Measurements from ENCODE around the gene TPSD1. TPM values are rescaled to one million over a fixed set of nuclear protein-coding genes. Genes with fewer than 3 reads are reported as not detected.
"Not testable (repeated sequence)": the region's sequence is repeated elsewhere in the genome, so short reads cannot be mapped to it uniquely, and the experiment has no call there.

The TPSD1 gene
- total RNA-seq, 1 donor from 2014 or later: not detected

- no peak for DNase-seq (ENCODE audit: low read depth)
- no peak overlapping the region for H3K4me3 ChIP-seq (ENCODE audit: low read depth, low read length)
- TF ChIP-seq CTCF (conservative IDR thresholded peaks at IDR 0.05; ENCODE audit: low read depth, low read length): no peak
Observed at GRCh38 chr16:1245452-1246020, 10.3 kb upstream of the TPSD1 start.

GRCh38 chr16:1247903-1248537, 7.8 kb upstream of the TPSD1 start:
- not testable (repeated sequence) for DNase-seq (ENCODE audit: low read depth); H3K4me3 ChIP-seq (ENCODE audit: low read depth, low read length)

GRCh38 chr16:1249031-1249755, 6.7 kb upstream of the TPSD1 start:
- not testable (repeated sequence) for H3K4me3 ChIP-seq (ENCODE audit: low read depth, low read length); DNase-seq (ENCODE audit: low read depth)

DNA sequence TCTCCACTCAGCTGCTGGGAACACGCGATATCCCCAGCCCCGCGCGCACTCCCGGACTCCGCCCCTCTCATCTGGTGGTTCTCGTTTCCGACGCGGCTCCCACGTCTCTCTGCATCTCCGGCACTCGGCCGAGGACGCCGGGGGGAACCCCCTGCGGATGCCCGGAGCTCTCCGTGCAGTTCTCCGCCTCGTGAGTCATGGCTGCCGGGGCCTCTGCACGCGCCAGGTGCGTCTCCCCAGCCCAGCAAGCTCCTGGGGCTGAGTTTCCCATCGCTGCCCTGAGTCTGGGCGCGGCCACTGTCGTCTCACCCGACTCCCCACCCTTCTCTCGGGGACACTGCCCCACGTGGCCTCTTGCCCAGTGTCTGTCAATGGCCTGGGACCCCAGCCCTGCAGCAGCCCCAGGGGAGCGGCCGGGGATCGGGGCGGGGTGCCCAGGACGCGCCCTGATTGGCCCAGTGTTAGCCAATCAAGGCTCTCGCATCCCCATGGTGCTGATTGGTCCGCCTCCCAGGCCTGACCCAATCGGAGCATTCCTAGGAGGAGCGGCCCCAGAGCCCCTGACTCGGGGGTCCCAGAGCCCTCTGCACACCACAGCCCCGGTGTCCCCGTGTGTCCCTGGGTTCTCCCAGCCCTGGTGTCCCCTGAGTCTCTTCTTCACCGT, 2.0 kb upstream of the TPSD1 start:
- H3K4me3 ChIP-seq (ENCODE audit: low read depth, low read length); DNase-seq (ENCODE audit: low read depth): not testable (repeated sequence)

DNA sequence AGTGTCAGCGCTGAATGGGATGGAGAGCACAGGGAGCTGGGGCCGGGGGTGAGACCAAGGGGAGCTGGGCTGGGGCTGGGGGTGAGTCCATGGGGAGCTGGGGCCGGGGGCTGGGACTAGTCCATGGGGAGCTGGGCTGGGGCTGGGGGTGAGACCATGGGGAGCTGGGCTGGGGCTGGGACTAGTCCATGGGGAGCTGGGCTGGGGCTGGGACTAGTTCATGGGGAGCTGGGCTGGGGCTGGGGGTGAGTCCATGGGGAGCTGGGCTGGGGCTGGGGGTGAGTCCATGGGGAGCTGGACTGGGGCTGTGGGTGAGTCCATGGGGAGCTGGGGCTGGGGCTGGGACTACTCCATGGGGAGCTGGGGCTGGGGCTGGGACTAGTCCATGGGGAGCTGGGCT, 1.0 kb upstream of the TPSD1 start:
- DNase-seq (ENCODE audit: low read depth); H3K4me3 ChIP-seq (ENCODE audit: low read depth, low read length): not testable (repeated sequence)

- H3K4me3 ChIP-seq (ENCODE audit: low read depth, low read length); DNase-seq (ENCODE audit: low read depth): not testable (repeated sequence)
Observed at GRCh38 chr16:1256296-1256873, 516 bp downstream of the TPSD1 start.

- no peak for DNase-seq (ENCODE audit: low read depth)
- TF ChIP-seq CTCF (conservative IDR thresholded peaks at IDR 0.05; ENCODE audit: low read depth, low read length): no peak
- H3K4me3 ChIP-seq (ENCODE audit: low read depth, low read length): no peak overlapping the region
Observed at GRCh38 chr16:1256874-1257322, 1.0 kb downstream of the TPSD1 start.

DNA sequence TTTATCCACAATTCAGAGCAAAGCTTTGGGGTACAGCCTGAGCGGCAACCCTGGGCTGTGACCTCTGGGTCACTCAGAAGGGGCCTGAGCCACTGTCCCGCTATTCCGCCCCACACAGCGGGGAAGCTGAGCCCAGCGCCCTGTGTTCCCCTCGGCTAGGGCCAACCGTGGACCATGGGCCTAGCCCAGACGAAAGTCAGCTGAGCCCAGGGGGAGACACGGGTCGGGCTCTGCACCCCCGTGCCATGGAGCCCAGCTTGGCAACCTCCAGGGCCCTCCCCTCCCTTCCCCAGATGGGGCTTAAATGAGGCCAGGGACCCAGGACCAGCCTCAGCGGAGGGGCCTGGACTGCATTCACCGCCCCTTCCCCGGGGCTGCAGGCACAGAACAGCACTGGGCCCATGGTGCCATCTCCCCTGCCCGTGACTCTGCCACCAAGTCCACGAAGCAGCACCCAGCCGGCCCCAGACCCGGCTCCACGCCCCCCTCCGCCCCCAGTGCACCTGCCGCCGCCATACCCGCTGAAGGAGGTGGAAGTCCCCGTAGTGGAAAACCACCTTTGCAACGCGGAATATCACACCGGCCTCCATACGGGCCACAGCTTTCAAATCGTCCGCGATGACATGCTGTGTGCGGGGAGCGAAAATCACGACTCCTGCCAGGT, 1.8 kb downstream of the TPSD1 start:
- DNase-seq (ENCODE audit: low read depth): no peak
- no peak for TF ChIP-seq CTCF (conservative IDR thresholded peaks at IDR 0.05; ENCODE audit: low read depth, low read length)
- no peak overlapping the region for H3K4me3 ChIP-seq (ENCODE audit: low read depth, low read length)

DNA sequence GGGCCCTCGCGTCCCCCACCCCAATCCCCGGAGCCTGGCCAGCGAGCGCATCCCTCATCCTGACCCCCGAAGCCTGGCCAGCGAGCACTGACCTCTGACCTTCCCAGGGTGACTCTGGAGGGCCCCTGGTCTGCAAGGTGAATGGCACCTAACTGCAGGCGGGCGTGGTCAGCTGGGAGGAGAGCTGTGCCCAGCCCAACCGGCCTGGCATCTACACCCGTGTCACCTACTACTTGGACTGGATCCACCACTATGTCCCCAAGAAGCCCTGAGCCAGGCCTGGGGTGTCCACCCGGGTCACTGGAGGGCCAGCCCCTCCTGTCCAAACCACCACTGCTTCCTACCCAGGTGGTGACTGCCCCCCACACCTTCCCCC, 2.3 kb downstream of the TPSD1 start:
- TF ChIP-seq CTCF (conservative IDR thresholded peaks at IDR 0.05; ENCODE audit: low read depth, low read length): no peak
- DNase-seq (ENCODE audit: low read depth): no peak
- no peak overlapping the region for H3K4me3 ChIP-seq (ENCODE audit: low read depth, low read length)
